Retinal pigment epithelial cell (primary cell): ENCODE data around the gene CIC.

Source experiments
- DNase-seq: peaks from one replicate; pipeline ENCODE4 v3.0.0-alpha.2; 2010; ENCODE audit warnings: low read depth
- H3K4me3 ChIP-seq: 2 replicates; pipeline ENCODE4 v1.5.1; 2011; ENCODE audit warnings: mild to moderate bottlenecking, low read length, control low read depth, moderate library complexity
- TF ChIP-seq, protein P1 (sequence below): conservative IDR thresholded peaks from 2 replicates; pipeline ENCODE4 v1.5.1; 2011; ENCODE audit warnings: low read depth, low read length, control low read depth, inconsistent platforms

Gene CIC

DNA sequence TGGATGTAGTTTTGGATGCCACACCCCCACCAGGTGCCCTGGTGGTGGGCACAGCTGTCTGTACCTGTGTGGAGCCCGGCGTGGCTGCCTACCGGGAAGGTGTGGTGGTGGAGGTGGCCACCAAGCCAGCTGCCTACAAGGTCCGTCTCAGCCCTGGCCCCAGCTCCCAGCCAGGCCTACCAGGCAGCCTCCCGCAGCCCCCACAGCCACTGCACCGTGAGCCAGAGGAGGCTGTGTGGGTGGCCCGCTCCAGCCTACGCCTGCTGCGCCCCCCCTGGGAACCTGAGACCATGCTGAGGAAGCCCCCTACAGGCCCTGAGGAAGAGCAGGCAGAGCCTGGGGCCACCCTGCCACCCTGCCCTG is 3.5 kb downstream of the CIC start:
- TF ChIP-seq, protein P1, sequence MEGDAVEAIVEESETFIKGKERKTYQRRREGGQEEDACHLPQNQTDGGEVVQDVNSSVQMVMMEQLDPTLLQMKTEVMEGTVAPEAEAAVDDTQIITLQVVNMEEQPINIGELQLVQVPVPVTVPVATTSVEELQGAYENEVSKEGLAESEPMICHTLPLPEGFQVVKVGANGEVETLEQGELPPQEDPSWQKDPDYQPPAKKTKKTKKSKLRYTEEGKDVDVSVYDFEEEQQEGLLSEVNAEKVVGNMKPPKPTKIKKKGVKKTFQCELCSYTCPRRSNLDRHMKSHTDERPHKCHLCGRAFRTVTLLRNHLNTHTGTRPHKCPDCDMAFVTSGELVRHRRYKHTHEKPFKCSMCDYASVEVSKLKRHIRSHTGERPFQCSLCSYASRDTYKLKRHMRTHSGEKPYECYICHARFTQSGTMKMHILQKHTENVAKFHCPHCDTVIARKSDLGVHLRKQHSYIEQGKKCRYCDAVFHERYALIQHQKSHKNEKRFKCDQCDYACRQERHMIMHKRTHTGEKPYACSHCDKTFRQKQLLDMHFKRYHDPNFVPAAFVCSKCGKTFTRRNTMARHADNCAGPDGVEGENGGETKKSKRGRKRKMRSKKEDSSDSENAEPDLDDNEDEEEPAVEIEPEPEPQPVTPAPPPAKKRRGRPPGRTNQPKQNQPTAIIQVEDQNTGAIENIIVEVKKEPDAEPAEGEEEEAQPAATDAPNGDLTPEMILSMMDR, result no peak
- no peak for DNase-seq
- no peak overlapping the region for H3K4me3 ChIP-seq

DNA sequence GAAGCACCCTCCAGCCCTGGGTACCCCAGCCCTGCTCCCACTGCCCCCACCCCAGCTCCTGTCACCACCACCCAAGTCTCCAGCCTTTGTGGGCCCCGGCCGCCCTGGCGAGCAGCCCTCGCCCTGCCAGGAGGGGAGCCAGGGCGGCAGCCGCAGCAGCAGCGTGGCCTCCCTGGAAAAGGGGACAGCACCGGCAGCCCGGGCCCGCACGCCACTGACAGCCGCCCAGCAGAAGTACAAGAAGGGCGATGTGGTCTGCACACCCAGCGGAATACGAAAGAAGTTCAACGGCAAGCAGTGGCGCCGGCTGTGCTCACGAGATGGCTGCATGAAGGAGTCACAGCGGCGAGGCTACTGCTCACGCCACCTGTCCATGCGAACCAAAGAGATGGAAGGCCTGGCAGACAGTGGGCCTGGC is 3.9 kb downstream of the CIC start:
- no peak overlapping the region for H3K4me3 ChIP-seq
- TF ChIP-seq, protein P1, result no peak
- no peak for DNase-seq

DNA sequence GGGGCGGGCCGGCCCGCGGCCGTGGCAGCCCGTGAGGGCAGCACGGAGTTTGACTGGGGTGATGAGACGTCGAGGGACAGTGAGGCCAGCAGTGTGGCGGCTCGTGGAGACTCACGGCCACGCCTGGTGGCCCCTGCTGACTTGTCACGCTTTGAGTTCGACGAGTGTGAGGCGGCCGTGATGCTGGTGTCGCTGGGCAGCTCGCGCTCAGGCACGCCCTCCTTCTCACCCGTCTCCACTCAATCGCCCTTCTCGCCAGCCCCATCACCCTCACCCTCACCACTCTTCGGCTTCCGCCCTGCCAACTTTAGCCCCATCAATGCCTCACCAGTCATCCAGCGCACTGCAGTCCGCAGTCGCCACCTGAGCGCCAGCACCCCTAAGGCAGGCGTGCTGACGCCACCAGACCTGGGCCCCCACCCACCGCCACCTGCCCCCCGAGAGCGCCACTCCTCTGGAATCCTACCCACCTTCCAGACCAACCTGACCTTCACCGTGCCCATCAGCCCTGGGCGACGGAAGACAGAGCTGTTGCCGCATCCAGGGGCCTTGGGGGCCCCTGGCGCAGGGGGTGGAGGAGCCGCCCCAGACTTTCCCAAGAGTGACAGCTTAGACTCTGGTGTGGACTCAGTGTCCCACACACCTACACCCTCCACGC is 4.5 kb downstream of the CIC start:
- DNase-seq, result no peak
- H3K4me3 ChIP-seq, result no peak overlapping the region
- TF ChIP-seq, protein P1, result no peak

DNA sequence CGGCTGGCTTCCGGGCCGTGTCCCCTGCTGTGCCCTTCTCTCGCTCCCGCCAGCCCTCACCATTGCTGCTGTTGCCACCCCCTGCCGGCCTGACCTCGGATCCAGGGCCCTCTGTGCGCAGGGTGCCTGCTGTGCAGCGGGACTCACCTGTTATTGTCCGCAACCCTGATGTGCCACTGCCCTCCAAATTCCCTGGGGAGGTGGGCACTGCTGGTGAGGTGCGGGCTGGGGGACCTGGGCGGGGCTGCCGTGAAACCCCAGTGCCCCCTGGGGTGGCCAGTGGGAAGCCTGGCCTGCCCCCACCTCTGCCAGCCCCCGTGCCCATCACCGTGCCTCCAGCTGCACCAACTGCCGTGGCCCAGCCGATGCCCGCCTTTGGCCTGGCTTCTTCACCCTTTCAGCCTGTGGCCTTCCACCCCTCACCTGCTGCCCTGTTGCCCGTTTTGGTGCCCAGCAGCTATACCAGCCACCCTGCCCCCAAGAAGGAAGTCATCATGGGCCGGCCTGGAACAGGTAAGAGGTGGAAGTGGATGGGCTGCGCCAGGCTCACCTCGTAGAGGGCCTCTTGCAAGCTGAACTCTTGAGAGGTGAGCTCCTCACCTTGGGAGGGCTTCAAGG is 5.1 kb downstream of the CIC start:
- no peak overlapping the region for H3K4me3 ChIP-seq

DNA sequence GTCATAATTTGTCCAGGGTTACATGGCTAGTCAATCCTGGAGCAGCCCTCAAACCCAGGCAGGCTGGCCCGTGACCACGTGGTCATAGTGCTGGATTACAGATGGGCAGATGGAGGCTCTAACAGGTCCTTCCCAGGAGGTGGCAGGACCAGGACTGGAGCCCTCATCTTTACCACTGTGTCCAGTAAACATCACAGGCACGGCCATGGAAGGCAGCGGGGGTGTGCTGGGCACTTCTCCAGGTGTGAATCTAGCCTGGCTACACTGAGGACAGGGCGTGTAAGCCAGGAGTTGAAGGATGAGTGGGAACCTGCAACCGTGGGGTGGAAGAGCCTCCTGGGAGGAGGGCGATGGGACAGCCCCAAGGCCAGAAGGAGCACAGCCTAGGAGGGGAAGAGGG is 6.1 kb downstream of the CIC start:
- DNase-seq, result no peak
- H3K4me3 ChIP-seq, result no peak overlapping the region
- TF ChIP-seq, protein P1, result no peak

More for the DNA sequence above, 5.1 kb downstream of the CIC start:
- TF ChIP-seq, protein P1, result no peak
- no peak for DNase-seq

DNA sequence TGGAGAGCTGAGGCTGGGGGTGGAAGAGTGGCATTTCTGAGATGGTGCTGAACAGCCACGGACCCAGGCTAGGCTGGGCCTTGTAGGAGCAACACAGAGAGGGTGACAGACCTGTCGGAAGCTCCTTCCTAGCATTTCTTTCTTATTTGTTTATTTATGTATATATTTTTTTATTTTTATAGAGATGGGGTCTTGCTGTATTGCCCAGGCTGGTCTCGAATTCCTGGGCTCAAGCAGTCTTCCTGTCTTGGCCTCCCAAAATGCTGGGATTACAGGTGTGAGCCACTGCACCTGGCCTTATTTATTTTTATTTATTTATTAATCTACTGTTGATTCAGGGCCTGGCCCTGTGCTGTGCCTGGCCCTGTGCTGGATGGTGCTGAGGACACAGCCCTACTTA is 6.5 kb downstream of the CIC start:
- no peak overlapping the region for H3K4me3 ChIP-seq
- DNase-seq, result no peak
- TF ChIP-seq, protein P1, result no peak

DNA sequence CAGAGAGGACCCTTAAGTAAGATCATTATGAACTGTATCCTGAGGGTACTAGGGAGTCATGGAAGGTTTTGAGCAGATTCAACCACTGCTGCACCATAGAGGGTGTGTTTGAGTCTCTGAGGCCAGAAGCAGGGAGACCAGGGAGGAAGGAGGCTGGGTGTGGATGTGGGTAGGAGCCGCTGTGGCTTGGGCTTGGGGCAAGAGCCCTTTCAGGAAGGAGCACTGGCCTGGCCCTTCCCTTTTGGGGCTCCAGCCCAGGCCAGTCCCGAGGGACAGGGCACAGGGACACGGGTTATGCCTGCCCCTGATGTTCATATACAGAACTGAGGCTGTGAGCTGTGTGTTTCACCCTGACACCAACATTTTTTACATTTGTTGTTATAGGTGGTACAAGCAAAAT is 7.2 kb downstream of the CIC start:
- H3K4me3 ChIP-seq, result no peak overlapping the region
- TF ChIP-seq, protein P1, result no peak
- no peak for DNase-seq
